B cell (primary cell): Measurements from ENCODE around the gene FAR2. TPM values are rescaled to one million over a fixed set of nuclear protein-coding genes. Genes with fewer than 3 reads are reported as not detected.

ENCODE experiments used
- ATAC-seq: fragments of 200-7000 bp; cut with Tn5 transposase; one replicate; pipeline ENCODE4 v1.10.0; 2021; ENCODE audit warnings: low read depth, mild to moderate bottlenecking, moderate number of reproducible peaks, moderate library complexity
- CTCF ChIA-PET: fragments of 350-600 bp; sonication (Branson Sonifier 250); formaldehyde crosslinking; loops from one replicate; lab custom pipeline; 2021; ENCODE audit warnings: antibody characterized with exemption, inconsistent platforms; lab: Charles Lee
- POLR2A ChIA-PET: fragments of 350-600 bp; sonication (Branson Sonifier 250); formaldehyde crosslinking; loops from one replicate; lab custom pipeline; 2021; ENCODE audit warnings: antibody characterized with exemption; lab: Charles Lee
- DNase-seq: peaks from one replicate; pipeline ENCODE4 v3.0.0; 2013
- H2AFZ ChIP-seq: 2 replicates; pipeline ENCODE4 v1.6.1; 2012; ENCODE audit warnings: mild to moderate bottlenecking, low read depth, low read length; ENCODE audit not compliant: insufficient read depth, poor library complexity, severe bottlenecking
- H3K27ac ChIP-seq, 2 donors: 1 replicate in 1 of 2; 2 replicates in 1 of 2; pipeline ENCODE4 v1.5.1; 2012 to 2013; ENCODE audit warnings: low read length in 2 of 2, mild to moderate bottlenecking in 2 of 2, moderate library complexity in 1 of 2
- H3K27me3 ChIP-seq, 4 experiments: fragments of 200-600 bp in 1 of 4; sonication (generic) in 1 of 4; replicated peaks in 1 of 4; 1 replicate in 2 of 4; 2 replicates in 2 of 4; pipeline versions ENCODE4 v1.6.1 to v1.7.0; 2013 to 2016; ENCODE audit warnings: low read length in 3 of 4, mild to moderate bottlenecking in 2 of 4, mixed read lengths in 1 of 4, moderate library complexity in 1 of 4; ENCODE audit not compliant: insufficient read depth in 4 of 4, control insufficient read depth in 3 of 4; ENCODE audit errors: control extremely low read depth in 1 of 4
- H3K36me3 ChIP-seq, 2 experiments: replicated peaks in 1 of 2; 1 replicate in 1 of 2; 2 replicates in 1 of 2; pipeline versions ENCODE4 v1.6.1 to v1.7.1; 2013; ENCODE audit warnings: low read length in 1 of 2; ENCODE audit not compliant: insufficient read depth in 2 of 2, control insufficient read depth in 1 of 2; ENCODE audit errors: control extremely low read depth in 1 of 2, extremely low read depth in 1 of 2
- H3K4me1 ChIP-seq, 2 donors: fragments of 200-600 bp in 1 of 2; sonication (generic) in 1 of 2; 1 replicate in 1 of 2; 2 replicates in 1 of 2; pipeline versions ENCODE4 v1.5.1 to v1.6.1; 2013 to 2017; ENCODE audit warnings: low read length in 2 of 2; ENCODE audit not compliant: control insufficient read depth in 2 of 2, insufficient read depth in 2 of 2
- H3K4me2 ChIP-seq: replicated peaks from 2 replicates; pipeline ENCODE3; 2012; ENCODE audit warnings: mild to moderate bottlenecking, low read depth, low read length; ENCODE audit not compliant: poor library complexity, severe bottlenecking
- H3K4me3 ChIP-seq, 5 experiments: fragments of 200-600 bp in 1 of 5; sonication (generic) in 1 of 5; 1 replicate in 3 of 5; 2 replicates in 2 of 5; pipeline versions ENCODE4 v1.5.1 to v1.7.0; 2011 to 2016; ENCODE audit warnings: low read length in 4 of 5, mild to moderate bottlenecking in 4 of 5, low read depth in 2 of 5, control low read depth in 1 of 5, moderate library complexity in 1 of 5; ENCODE audit not compliant: insufficient read depth in 1 of 5; ENCODE audit errors: control extremely low read depth in 1 of 5, extremely low read depth in 1 of 5
- H3K79me2 ChIP-seq: fragments of 200-600 bp; sonication (generic); one replicate; pipeline ENCODE4 v1.6.0; 2016; ENCODE audit warnings: low read length; ENCODE audit not compliant: control insufficient read depth, insufficient read depth
- H3K9ac ChIP-seq: fragments of 200-600 bp; sonication (generic); 2 replicates; pipeline ENCODE4 v1.6.1; 2017; ENCODE audit warnings: mild to moderate bottlenecking, low read length, moderate library complexity
- H3K9me3 ChIP-seq, 3 donors: one replicate each; pipeline versions ENCODE4 v1.6.1 to v1.7.1; 2013; ENCODE audit warnings: low read length in 2 of 3; ENCODE audit not compliant: control insufficient read depth in 2 of 3, insufficient read depth in 1 of 3; ENCODE audit errors: control extremely low read depth in 1 of 3
- H4K20me1 ChIP-seq: 2 replicates; pipeline ENCODE4 v1.6.0; 2012; ENCODE audit warnings: mild to moderate bottlenecking, low read length; ENCODE audit not compliant: insufficient read depth, control insufficient read depth, poor library complexity, severe bottlenecking
- H3K27ac Mint-ChIP-seq: one replicate; pipeline ENCODE4 v1.8.0; 2021; ENCODE audit warnings: mixed read lengths
- H3K27me3 Mint-ChIP-seq: one replicate; pipeline ENCODE4 v1.8.0; 2021; ENCODE audit warnings: mixed read lengths
- H3K4me1 Mint-ChIP-seq: one replicate; pipeline ENCODE4 v1.8.0; 2021; ENCODE audit warnings: mixed read lengths
- H3K4me3 Mint-ChIP-seq: one replicate; pipeline ENCODE4 v1.8.0; 2021; ENCODE audit warnings: mixed read lengths
- H3K9me3 Mint-ChIP-seq: one replicate; pipeline ENCODE4 v1.8.0; 2022; ENCODE audit warnings: mixed read lengths; ENCODE audit not compliant: insufficient read depth
- CTCF ChIP-seq: fragments of 200-600 bp; IDR thresholded peaks from one replicate; pipeline ENCODE4 v1.8.0; 2022; ENCODE audit warnings: antibody characterized with exemption, mild to moderate bottlenecking
- EZH2 ChIP-seq: IDR thresholded peaks from 2 replicates; pipeline ENCODE4 v1.6.1; 2012; ENCODE audit warnings: borderline replicate concordance, low read depth, mild to moderate bottlenecking, moderate library complexity, low read length; ENCODE audit not compliant: insufficient read depth, poor library complexity, severe bottlenecking
- WGBS: methylation state at CpG from one replicate; pipeline ENCODE4 v1.1.5; 2013; ENCODE audit warnings: missing lambda C conversion rate; ENCODE audit not compliant: insufficient coverage; 5-methylcytosine and 5-hydroxymethylcytosine counted together
- intact Hi-C: fragments of 100-400 bp; cut with micrococcal nuclease; formaldehyde crosslinking; loops from one replicate; pipeline ENCODE4 v1.10.0; 2022
- polyA plus RNA-seq: library from polyadenylated mRNA; depleted of rRNA; stranded (reverse); fragments of >200 nt; gene quantifications from 2 replicates; pipeline ENCODE4 v1.2.3, GENCODE V29; 2012
- total RNA-seq, 2 donors: library from RNA; stranded (reverse); fragments of 120-200 nt in 1 of 2; gene quantifications; 1 replicate in 1 of 2; 2 replicates in 1 of 2; pipeline versions ENCODE4 v1.2.3 to v1.2.4, GENCODE V29; 2013 to 2022

FAR2 gene
- total and polyA plus RNA-seq, 2 donors (not counting 1 experiment from before 2014, with no cell fraction given): 0.39 TPM; not detected in 1

DNA sequence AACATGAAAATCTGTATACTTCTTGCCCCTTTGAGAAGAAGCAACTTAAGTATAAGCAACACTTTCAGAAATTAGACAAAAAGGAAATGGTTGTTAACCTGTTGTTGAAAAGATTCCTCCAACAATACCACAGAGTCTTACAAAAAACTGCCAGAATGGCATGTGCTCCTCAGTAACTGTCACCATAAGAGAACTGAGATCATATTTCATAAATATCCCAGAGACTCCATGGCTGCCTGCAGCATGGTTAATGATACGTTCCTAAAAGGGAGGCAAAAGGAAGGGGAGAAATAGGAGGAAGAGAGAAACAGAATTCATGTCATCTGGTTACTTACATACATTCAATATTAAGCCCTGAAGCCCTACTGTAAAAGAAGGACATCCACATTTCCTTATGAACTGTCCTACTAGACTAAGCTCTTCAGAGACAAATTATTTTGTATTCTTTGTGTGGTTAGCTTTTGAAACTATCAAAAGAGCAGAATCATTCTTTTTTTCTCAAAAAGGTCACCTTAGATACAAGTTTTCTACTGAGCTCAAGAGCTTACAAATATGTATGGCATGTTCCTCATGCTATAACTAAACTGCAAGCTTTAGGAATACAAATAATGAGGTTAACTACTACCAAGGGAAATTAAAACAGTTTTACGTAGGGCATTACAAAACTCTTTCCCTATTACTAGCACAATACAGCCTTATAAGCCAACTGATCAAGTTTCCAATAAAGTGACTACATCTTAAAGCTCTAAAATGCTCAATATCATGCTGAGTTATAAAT lies 194.1 kb downstream of the FAR2 start:
- ChIA-PET CTCF (no interaction called here), POLR2A (no interaction called here)
- H2AFZ ChIP-seq: no peak overlapping the region
- Mint-ChIP-seq H3K4me1 (no peaks in the 10 kb centered on the region), H3K27ac (no peak overlapping the region), H3K9me3 (no peaks in the 10 kb centered on the region), H3K27me3 (no peaks in the 10 kb centered on the region), H3K4me3 (no peak overlapping the region)
- peaks cover 0 to 46% of the 10 kb centered on the region in 2 experiments for H3K36me3 ChIP-seq
- no peaks in the 10 kb centered on the region for H3K9me3 ChIP-seq
- H3K4me1 ChIP-seq: no peaks in the 10 kb centered on the region
- H3K27me3 ChIP-seq: no peaks in the 10 kb centered on the region
- no peaks in the 10 kb centered on the region for H4K20me1 ChIP-seq
- intact Hi-C loops: no loop called here
- DNase-seq: no peak
- no CpG with 5 or more reads among the region's 2 CpGs for WGBS
- no peak overlapping the region for H3K9ac ChIP-seq
- TF ChIP-seq EZH2 (no peak), CTCF (no peak)
- no peaks in the 10 kb centered on the region for H3K79me2 ChIP-seq
- H3K4me2 ChIP-seq: no peak overlapping the region
- no peak overlapping the region for H3K4me3 ChIP-seq
- ATAC-seq: no peak
- H3K27ac ChIP-seq: no peak overlapping the region

GRCh38 chr12:29346769-29347421 lies 197.8 kb downstream of the FAR2 start:
- no peak overlapping the region for H3K4me3 Mint-ChIP-seq
- intact Hi-C loops: no loop called here
- no peak overlapping the region for H3K4me2 ChIP-seq
- H3K9ac ChIP-seq: no peak overlapping the region
- H3K4me1 ChIP-seq: no peaks in the 10 kb centered on the region
- no peak overlapping the region for H3K27ac ChIP-seq
- DNase-seq: no peak
- no peak overlapping the region for H3K27ac Mint-ChIP-seq
- no peaks in the 10 kb centered on the region for H3K9me3 Mint-ChIP-seq
- H3K79me2 ChIP-seq: no peaks in the 10 kb centered on the region
- H3K36me3 ChIP-seq: peaks cover 0 to 41% of the 10 kb centered on the region in 2 experiments
- WGBS: 100% methylated on average over 1 of the region's 3 CpGs
- H3K27me3 ChIP-seq: no peaks in the 10 kb centered on the region
- TF ChIP-seq CTCF (no peak), EZH2 (no peak)
- ChIA-PET CTCF (no interaction called here), POLR2A (no interaction called here)
- H2AFZ ChIP-seq: no peak overlapping the region
- H3K9me3 ChIP-seq: no peaks in the 10 kb centered on the region
- H3K4me3 ChIP-seq: no peak overlapping the region
- H3K4me1 Mint-ChIP-seq: no peaks in the 10 kb centered on the region
- H3K27me3 Mint-ChIP-seq: no peaks in the 10 kb centered on the region
- no peak for ATAC-seq
- H4K20me1 ChIP-seq: no peaks in the 10 kb centered on the region
